NAMALWA (cell line): Measurements from ENCODE around the gene GPR162.

Experiments
- DNase-seq: peaks from one replicate; pipeline ENCODE4 v3.0.0-alpha.2; 2015; ENCODE audit warnings: low spot score

Gene GPR162

GRCh38 chr12:6821591-6822425 lies at the start of gene GPR162:
Gene GPR162 (plus strand): TSS chr12:6821821. CDS start chr12:6823899, 2,078 bp downstream.
- no peak for DNase-seq

- DNase-seq, result no peak
Observed at GRCh38 chr12:6772331-6772695, 49.3 kb upstream of the GPR162 start, which contains the start of gene LAG3. Gene LAG3 (plus strand): TSS chr12:6772520. CDS start chr12:6772853, 333 bp downstream.

- DNase-seq, result no peak
Observed at GRCh38 chr12:6772726-6773589, 48.7 kb upstream of the GPR162 start.

GRCh38 chr12:6773590-6774351 lies 47.9 kb upstream of the GPR162 start:
- DNase-seq, result no peak

- no peak for DNase-seq
Observed at GRCh38 chr12:6774499-6775062, 47.0 kb upstream of the GPR162 start.

GRCh38 chr12:6775185-6776174 lies 46.1 kb upstream of the GPR162 start:
- no peak for DNase-seq

- DNase-seq, result no peak
Observed at GRCh38 chr12:6777386-6777785, 44.2 kb upstream of the GPR162 start.

GRCh38 chr12:6778217-6778573 lies 43.4 kb upstream of the GPR162 start:
- no peak for DNase-seq

- peak; percentile 95 for DNase-seq
Observed at GRCh38 chr12:6778574-6779550, 42.8 kb upstream of the GPR162 start.

- DNase-seq, result no peak
Observed at GRCh38 chr12:6779708-6780432, 41.8 kb upstream of the GPR162 start.

- no peak for DNase-seq
Observed at GRCh38 chr12:6780573-6780972, 41.0 kb upstream of the GPR162 start.

GRCh38 chr12:6782119-6782518 lies 39.5 kb upstream of the GPR162 start:
- no peak for DNase-seq

GRCh38 chr12:6782850-6783566 lies 38.6 kb upstream of the GPR162 start:
- no peak for DNase-seq

GRCh38 chr12:6783828-6784227 lies 37.8 kb upstream of the GPR162 start:
- no peak for DNase-seq

- no peak for DNase-seq
Observed at GRCh38 chr12:6784296-6784695, 37.3 kb upstream of the GPR162 start.

- no peak for DNase-seq
Observed at GRCh38 chr12:6784761-6785160, 36.9 kb upstream of the GPR162 start.

- DNase-seq, result no peak
Observed at GRCh38 chr12:6786416-6787094, 35.1 kb upstream of the GPR162 start.

- no peak for DNase-seq
Observed at GRCh38 chr12:6787309-6787708, 34.3 kb upstream of the GPR162 start.
